Esophagus (tissue), 2 donors: ENCODE data around the gene EXT2. TPM values are rescaled to one million over a fixed set of nuclear protein-coding genes. Genes with fewer than 3 reads are reported as not detected.

Experiments used
- H3K27ac ChIP-seq, 2 donors: one replicate each; pipeline ENCODE4 v1.5.1; 2013; ENCODE audit warnings: low read depth in 2 of 2, mild to moderate bottlenecking in 2 of 2, inconsistent platforms in 1 of 2, low read length in 1 of 2, moderate library complexity in 1 of 2
- H3K27me3 ChIP-seq, 2 donors: one replicate each; pipeline ENCODE4 v1.6.1; 2013; ENCODE audit warnings: low read length in 2 of 2, control low read depth in 1 of 2, mild to moderate bottlenecking in 1 of 2; ENCODE audit not compliant: insufficient read depth in 2 of 2, control insufficient read depth in 1 of 2
- H3K36me3 ChIP-seq, 2 donors: one replicate each; pipeline ENCODE4 v1.6.1; 2013; ENCODE audit warnings: low read length in 1 of 2; ENCODE audit not compliant: control insufficient read depth in 2 of 2, insufficient read depth in 2 of 2
- H3K4me1 ChIP-seq, 2 donors: one replicate each; pipeline ENCODE4 v1.6.1; 2013; ENCODE audit warnings: low read length in 1 of 2; ENCODE audit not compliant: control insufficient read depth in 2 of 2, insufficient read depth in 2 of 2
- H3K4me3 ChIP-seq, 2 donors: one replicate each; pipeline ENCODE4 v1.5.1; 2013; ENCODE audit warnings: low read length in 2 of 2, mild to moderate bottlenecking in 2 of 2, low read depth in 1 of 2, moderate library complexity in 1 of 2
- H3K9me3 ChIP-seq, 2 donors: one replicate each; pipeline ENCODE4 v1.6.1; 2013; ENCODE audit warnings: mild to moderate bottlenecking in 2 of 2, low read depth in 1 of 2, low read length in 1 of 2, moderate library complexity in 1 of 2; ENCODE audit not compliant: control insufficient read depth in 2 of 2, insufficient read depth in 1 of 2
- WGBS, 2 donors: extraction: QIAGEN DNeasy Blood & Tissue Kit; methylation state at CpG; one replicate each; pipeline ENCODE4 v1.1.7; 2013; 5-methylcytosine and 5-hydroxymethylcytosine counted together
- polyA plus RNA-seq, 2 donors: library from polyadenylated mRNA; stranded (reverse); fragments of 200-250 nt; gene quantifications; one replicate each; pipeline ENCODE4 v1.2.3, GENCODE V29; 2013
- donor health status: healthy with polysubstance abuse.
- donor health status: Bipolar disorder and iron deficiency.

EXT2 gene
- polyA plus RNA-seq, 2 donors: 13.5 to 16.4 TPM

GRCh38 chr11:44120169-44120568, 24.7 kb downstream of the EXT2 start:
- no peak overlapping the region for H3K4me3 ChIP-seq

GRCh38 chr11:44125598-44125997, 30.1 kb downstream of the EXT2 start:
- H3K9me3 ChIP-seq: no peaks in the 10 kb centered on the region
- no peak overlapping the region for H3K4me3 ChIP-seq
- peaks cover 21 to 25% of the 10 kb centered on the region in 2 donors for H3K36me3 ChIP-seq
- no peak overlapping the region for H3K27ac ChIP-seq
- WGBS, 2 donors: 78 to 79% methylated on average over 4 of the region's 4 CpGs
- H3K4me1 ChIP-seq: no peaks in the 10 kb centered on the region
- no peaks in the 10 kb centered on the region for H3K27me3 ChIP-seq

More at GRCh38 chr11:44120169-44120568, 24.7 kb downstream of the EXT2 start:
- Histone ChIP-seq H3K27ac (no peak overlapping the region), H3K27me3 (no peaks in the 10 kb centered on the region), H3K9me3 (no peaks in the 10 kb centered on the region), H3K36me3 (peaks cover 9 to 10% of the 10 kb centered on the region in 2 donors), H3K4me1 (no peaks in the 10 kb centered on the region)
- WGBS, 2 donors: 66 to 67% methylated on average over 5 of the region's 5 CpGs

GRCh38 chr11:44126304-44126703, 30.8 kb downstream of the EXT2 start:
- Histone ChIP-seq H3K4me1 (no peaks in the 10 kb centered on the region), H3K27me3 (no peaks in the 10 kb centered on the region), H3K9me3 (no peaks in the 10 kb centered on the region), H3K4me3 (no peak overlapping the region), H3K27ac (no peak overlapping the region), H3K36me3 (peaks cover 21 to 28% of the 10 kb centered on the region in 2 donors)
- 78 to 90% methylated on average over 2 of the region's 2 CpGs for WGBS, 2 donors

- Histone ChIP-seq H3K9me3 (no peaks in the 10 kb centered on the region), H3K27me3 (no peaks in the 10 kb centered on the region), H3K4me1 (no peaks in the 10 kb centered on the region), H3K36me3 (peaks cover 17 to 24% of the 10 kb centered on the region in 2 donors), H3K27ac (no peak overlapping the region), H3K4me3 (no peak overlapping the region)
- 94 to 95% methylated on average over 8 of the region's 8 CpGs for WGBS, 2 donors
These were observed 31.7 kb downstream of the EXT2 start for GRCh38 chr11:44127130-44127529.

- no peaks in the 10 kb centered on the region for H3K9me3 ChIP-seq
- H3K27ac ChIP-seq: no peak overlapping the region
- no peaks in the 10 kb centered on the region for H3K4me1 ChIP-seq
- no peak overlapping the region for H3K4me3 ChIP-seq
- WGBS, 2 donors: 73 to 87% methylated on average over 3 of the region's 3 CpGs
- no peaks in the 10 kb centered on the region for H3K27me3 ChIP-seq
- peaks cover 17 to 24% of the 10 kb centered on the region in 2 donors for H3K36me3 ChIP-seq
These were observed 33.3 kb downstream of the EXT2 start for GRCh38 chr11:44128729-44129128.

- Histone ChIP-seq H3K9me3 (no peaks in the 10 kb centered on the region), H3K36me3 (peaks cover 10 to 21% of the 10 kb centered on the region in 2 donors), H3K27ac (no peak overlapping the region), H3K27me3 (no peaks in the 10 kb centered on the region), H3K4me3 (no peak overlapping the region), H3K4me1 (no peaks in the 10 kb centered on the region)
- WGBS, 2 donors: 86 to 89% methylated on average over 6 of the region's 6 CpGs
These were observed 35.3 kb downstream of the EXT2 start for GRCh38 chr11:44130751-44131150.

GRCh38 chr11:44133335-44133946, 38.0 kb downstream of the EXT2 start:
- Histone ChIP-seq H3K4me1 (no peaks in the 10 kb centered on the region), H3K27me3 (no peaks in the 10 kb centered on the region), H3K9me3 (no peaks in the 10 kb centered on the region), H3K27ac (no peak overlapping the region), H3K4me3 (no peak overlapping the region), H3K36me3 (peaks cover 6 to 12% of the 10 kb centered on the region in 2 donors)
- 73 to 88% methylated on average over 1 of the region's 1 CpG for WGBS, 2 donors

- H3K4me1 ChIP-seq: no peaks in the 10 kb centered on the region
- no peaks in the 10 kb centered on the region for H3K9me3 ChIP-seq
- H3K27me3 ChIP-seq: no peaks in the 10 kb centered on the region
- H3K36me3 ChIP-seq: peaks cover 4 to 5% of the 10 kb centered on the region in 2 donors
- H3K4me3 ChIP-seq: no peak overlapping the region
- H3K27ac ChIP-seq: no peak overlapping the region
- 72 to 75% methylated on average over 1 of the region's 1 CpG for WGBS, 2 donors
These were observed 39.1 kb downstream of the EXT2 start for GRCh38 chr11:44134625-44135024.

- no peaks in the 10 kb centered on the region for H3K4me1 ChIP-seq
- no peaks in the 10 kb centered on the region for H3K27me3 ChIP-seq
- peaks cover 0 to 2% of the 10 kb centered on the region in 2 donors for H3K36me3 ChIP-seq
- H3K4me3 ChIP-seq: no peak overlapping the region
- H3K9me3 ChIP-seq: no peaks in the 10 kb centered on the region
- WGBS, 2 donors: 73 to 83% methylated on average over 3 of the region's 3 CpGs
- H3K27ac ChIP-seq: no peak overlapping the region
These were observed 40.9 kb downstream of the EXT2 start for GRCh38 chr11:44136176-44136945.
